Hippocampal formation (tissue), 2 donors: Measurements from ENCODE around the gene UST.
A peak's percentile ranks its signal among the peaks of the same experiment; 100 is the strongest.
"Not testable (repeated sequence)": the region's sequence is repeated elsewhere in the genome, so short reads cannot be mapped to it uniquely, and the experiment has no call there.

Source experiments
- DNase-seq, 2 donors: peaks; one replicate each; lab custom pipeline; 2025; lab: John Stamatoyannopoulos, UW

The UST gene

GRCh38 chr6:148736774-148737412 is 9.9 kb upstream of the UST start:
- no peak for DNase-seq

GRCh38 chr6:148737806-148738205 is 9.0 kb upstream of the UST start:
- no peak for DNase-seq

GRCh38 chr6:148738946-148739821 is 7.6 kb upstream of the UST start:
- DNase-seq: no peak

- no peak for DNase-seq
Measured at GRCh38 chr6:148739822-148740128, 7.1 kb upstream of the UST start.

GRCh38 chr6:148743476-148743875 is 3.4 kb upstream of the UST start:
- DNase-seq: no peak

GRCh38 chr6:148745926-148746325 is 904 bp upstream of the UST start:
- no peak for DNase-seq

GRCh38 chr6:148747145-148747470 is 278 bp downstream of the UST start:
- DNase-seq: peak in 1 of 2 donors; percentile 36

- DNase-seq: peak in 1 of 2 donors; percentile 11
Measured at GRCh38 chr6:148747471-148748165, 788 bp downstream of the UST start.

- no peak for DNase-seq
Measured at GRCh38 chr6:148749674-148750073, 2.8 kb downstream of the UST start.

- DNase-seq: no peak
Measured at GRCh38 chr6:148750838-148751792, 4.3 kb downstream of the UST start.

- DNase-seq: no peak
Measured at GRCh38 chr6:148751793-148752170, 5.0 kb downstream of the UST start.

- not testable (repeated sequence) for DNase-seq
Measured at GRCh38 chr6:148755379-148755778, 8.5 kb downstream of the UST start.

GRCh38 chr6:148757944-148758480 is 11.2 kb downstream of the UST start:
- DNase-seq: no peak

- DNase-seq: peak; percentile 44 to 66
Measured at GRCh38 chr6:148758492-148758891, 11.7 kb downstream of the UST start.

- no peak for DNase-seq
Measured at GRCh38 chr6:148760258-148760534, 13.4 kb downstream of the UST start.

- peak; percentile 24 to 68 for DNase-seq
Measured at GRCh38 chr6:148760568-148761526, 14.0 kb downstream of the UST start.

GRCh38 chr6:148761527-148762011 is 14.7 kb downstream of the UST start:
- DNase-seq: peak in 1 of 2 donors; percentile 12

- no peak for DNase-seq
Measured at GRCh38 chr6:148762231-148762630, 15.4 kb downstream of the UST start.

GRCh38 chr6:148764259-148765020 is 17.6 kb downstream of the UST start:
- DNase-seq: not testable (repeated sequence)
